Endothelial cell of umbilical vein (primary cell): ENCODE results near the gene DNAI1.

Experiments used
- CTCF ChIP-seq, 2 donors: IDR thresholded peaks; 1 replicate in 1 of 2; 2 replicates in 1 of 2; pipeline ENCODE4 v1.5.1; 2011; ENCODE audit warnings: low read length in 2 of 2, mild to moderate bottlenecking in 2 of 2, moderate library complexity in 2 of 2, control low read depth in 1 of 2, inconsistent platforms in 1 of 2, low read depth in 1 of 2; ENCODE audit not compliant: insufficient read depth in 1 of 2; ENCODE audit errors: extremely low read depth in 1 of 2
- EZH2 ChIP-seq: IDR thresholded peaks from 2 replicates; pipeline ENCODE4 v1.6.1; 2012; ENCODE audit warnings: borderline replicate concordance, low read depth, mild to moderate bottlenecking, moderate library complexity, low read length, inconsistent platforms; ENCODE audit not compliant: severe bottlenecking
- MAX ChIP-seq: IDR thresholded peaks from 2 replicates; pipeline ENCODE4 v1.6.1; 2011; ENCODE audit not compliant: insufficient read depth, insufficient read length
- POLR2A ChIP-seq: IDR thresholded peaks from 2 replicates; pipeline ENCODE4 v1.6.1; 2012; ENCODE audit warnings: low read depth, mild to moderate bottlenecking, control low read depth, low read length
- POLR2AphosphoS5 ChIP-seq: IDR thresholded peaks from 2 replicates; pipeline ENCODE4 v1.6.1; 2012; ENCODE audit warnings: low read depth, mild to moderate bottlenecking, control low read depth, low read length, moderate library complexity; ENCODE audit not compliant: insufficient read depth

DNA sequence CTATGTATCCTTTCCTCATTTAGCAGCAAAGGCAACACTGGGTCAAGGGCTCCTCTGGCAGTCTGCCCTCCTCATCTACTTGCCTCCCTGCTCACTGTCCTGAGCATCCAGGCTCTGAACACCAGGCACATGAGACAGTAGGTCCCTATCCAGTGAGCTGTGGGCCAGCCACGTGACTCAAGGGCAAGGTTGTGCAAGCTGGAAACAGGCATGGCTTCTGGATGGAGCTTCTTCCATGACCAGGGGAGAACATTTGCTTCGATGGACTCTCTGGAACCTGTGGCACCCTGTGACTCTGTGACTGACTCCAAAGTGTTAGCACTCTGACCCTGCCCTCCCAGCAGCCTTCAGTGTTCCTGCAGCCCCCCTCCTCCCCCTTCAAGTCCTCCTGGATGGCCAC, 33.0 kb downstream of the DNAI1 start:
- TF ChIP-seq CTCF (IDR thresholded peaks at IDR 0.05; ENCODE audit: extremely low read depth in 1 of 2, insufficient read depth in 1 of 2, low read depth in 1 of 2, low read length in 2 of 2) (no peak), MAX (no peak), EZH2 (no peak), POLR2AphosphoS5 (no peak), POLR2A (no peak)
